IPS DF 4.7 (cell line): ENCODE results near the gene CLDN7.
"Not testable (repeated sequence)": the region's sequence is repeated elsewhere in the genome, so short reads cannot be mapped to it uniquely, and the experiment has no call there.

ENCODE experiments used
- DNase-seq: peaks from one replicate; pipeline ENCODE4 v3.0.0-alpha.2; 2013; ENCODE audit warnings: low spot score; ENCODE audit errors: extremely low read depth

The CLDN7 gene

GRCh38 chr17:7256766-7257456 lies 5.4 kb downstream of the CLDN7 start:
- DNase-seq: no peak

- DNase-seq: no peak
Observed at GRCh38 chr17:7254511-7254910, 7.8 kb downstream of the CLDN7 start.

GRCh38 chr17:7253082-7253481 lies 9.2 kb downstream of the CLDN7 start:
- DNase-seq: no peak

DNA sequence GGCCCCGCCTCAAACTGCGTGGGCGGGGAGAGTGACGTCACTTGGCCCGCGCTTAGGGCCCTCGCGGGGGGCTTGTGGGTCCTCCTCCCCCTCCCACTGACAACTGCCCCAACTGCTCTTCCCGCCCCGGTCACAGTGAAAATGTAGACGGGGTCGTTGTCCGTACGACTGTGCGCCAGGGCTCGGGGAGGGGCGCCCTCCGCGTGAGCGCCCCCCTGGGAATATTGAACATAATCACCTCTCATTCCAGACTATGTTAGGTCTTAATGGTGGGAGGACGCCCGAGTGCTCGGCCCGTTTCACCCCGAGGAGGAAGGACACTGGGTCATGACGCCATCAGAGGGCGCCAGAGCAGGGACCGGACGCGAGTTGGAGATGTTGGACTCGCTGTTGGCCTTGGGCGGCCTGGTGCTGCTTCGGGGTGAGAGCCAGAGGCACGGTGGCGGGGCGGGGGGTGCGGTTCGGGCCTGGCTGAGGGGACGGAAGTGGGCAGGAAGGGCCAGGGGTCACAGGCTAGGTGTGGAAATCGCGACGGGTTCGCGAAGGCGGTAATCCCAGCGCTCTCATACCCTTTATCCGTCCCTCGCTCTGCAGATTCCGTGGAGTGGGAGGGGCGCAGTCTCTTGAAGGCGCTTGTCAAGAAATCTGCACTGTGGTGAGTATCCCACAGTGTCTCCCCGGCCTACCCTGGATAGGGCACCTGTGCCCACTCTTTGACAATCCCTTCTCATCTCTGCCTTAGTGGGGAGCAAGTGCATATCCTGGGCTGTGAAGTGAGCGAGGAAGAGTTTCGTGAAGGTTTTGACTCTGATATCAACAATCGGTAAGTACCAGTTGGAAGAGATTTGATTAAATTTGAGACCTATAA lies 9.9 kb downstream of the CLDN7 start, which contains the start of gene ELP5:
Gene ELP5, plus strand, starts transcription at position 40 of the 868 bp plus-strand sequence. Its CDS starts 336 bp downstream, at position 376.
- DNase-seq: no peak

DNA sequence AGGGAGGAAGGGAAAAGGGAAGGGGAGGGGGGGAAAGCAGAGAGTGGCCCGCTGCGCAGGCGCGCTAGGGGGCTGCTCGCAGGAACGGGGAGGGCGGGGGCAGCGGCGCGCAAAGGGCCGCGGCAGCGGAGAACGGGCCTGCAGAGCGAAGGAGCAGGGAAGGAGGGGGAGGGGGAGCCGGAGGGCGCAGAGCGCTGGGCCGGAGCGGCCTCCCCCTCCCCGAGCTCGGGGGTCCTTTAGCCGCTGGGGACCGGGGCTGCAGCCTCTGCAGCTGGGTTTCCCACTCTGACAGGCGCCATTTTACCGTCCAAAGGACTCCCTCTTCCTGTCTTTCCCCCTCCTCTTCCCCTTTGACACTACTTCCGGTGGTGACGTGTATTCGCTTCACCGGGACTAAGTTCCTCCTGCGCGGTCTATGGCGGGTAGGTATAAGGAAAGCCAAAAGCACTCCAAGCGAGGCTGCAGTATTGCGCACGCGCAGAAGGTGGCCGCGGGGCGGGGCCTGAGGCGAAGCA lies 10.6 kb downstream of the CLDN7 start, which contains the start of gene CTDNEP1:
Gene CTDNEP1, minus strand, starts transcription at position 74 of the 515 bp plus-strand sequence. CDS start 438 bp downstream, outside the sequence.
- DNase-seq: peak; percentile 98

DNA sequence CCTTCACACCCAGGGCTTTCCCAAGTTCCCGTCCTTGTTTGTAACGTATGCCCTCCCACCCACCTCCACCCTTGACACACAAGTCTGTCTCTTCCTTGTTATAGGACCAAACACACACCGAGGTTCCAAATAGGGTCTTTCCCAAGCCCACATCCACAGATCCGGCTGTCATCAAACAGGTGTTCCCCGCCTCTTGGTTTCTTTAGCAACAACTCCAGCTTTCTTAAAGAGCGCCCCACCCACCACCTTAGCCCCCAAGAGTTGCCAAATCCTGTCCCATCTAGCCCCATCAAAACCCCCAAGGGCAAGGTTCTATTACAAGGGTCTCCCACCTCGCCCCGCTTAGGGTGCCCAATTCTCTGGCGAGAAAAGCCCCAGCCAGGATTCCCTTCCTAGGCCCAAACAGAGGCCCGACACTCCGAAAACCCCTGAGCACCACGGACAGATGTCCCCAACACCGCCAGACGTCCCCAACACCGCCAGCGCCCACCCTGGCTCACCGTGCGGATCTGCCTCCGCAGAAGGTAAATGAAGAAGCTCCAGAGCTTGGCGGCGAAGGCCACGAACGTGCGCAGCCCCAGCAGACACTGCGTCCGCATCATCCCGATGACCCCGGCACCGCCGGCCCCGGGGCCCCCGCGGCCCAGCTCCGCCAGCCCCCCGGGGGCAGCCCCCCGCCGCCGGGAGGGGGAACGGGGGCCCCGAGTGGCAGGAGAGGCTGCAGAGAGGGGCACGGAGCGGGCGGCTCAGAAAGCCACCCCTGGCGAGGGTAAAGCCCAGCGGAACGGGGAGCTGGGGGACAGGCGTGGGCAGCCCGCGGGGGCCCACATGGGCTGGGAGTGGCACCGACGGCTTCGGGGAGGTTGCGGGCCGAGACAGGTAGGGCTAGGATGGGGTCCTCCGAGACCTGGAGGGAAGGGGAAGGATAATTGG lies 11.3 kb downstream of the CLDN7 start:
- DNase-seq: no peak

DNA sequence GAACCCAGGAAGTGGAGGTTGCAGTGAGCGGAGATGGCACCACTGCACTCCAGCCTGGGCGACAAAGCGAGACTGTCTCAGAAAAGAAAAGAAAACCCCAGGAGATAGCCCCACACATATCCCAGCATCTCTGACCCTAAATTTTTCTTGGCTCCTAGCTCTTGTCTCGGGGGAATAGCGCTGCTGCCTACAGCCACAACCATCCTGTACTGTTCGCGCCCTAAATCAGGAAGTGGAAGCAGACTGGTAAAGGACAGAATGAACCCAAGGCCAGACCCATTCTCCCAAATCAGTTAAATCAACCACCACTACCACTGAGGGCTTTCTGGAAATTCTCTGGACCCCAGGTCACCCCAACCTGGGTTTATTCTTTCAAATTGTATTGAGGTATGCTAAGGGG lies 12.4 kb downstream of the CLDN7 start:
- DNase-seq: no peak

GRCh38 chr17:7249214-7249613 lies 13.1 kb downstream of the CLDN7 start:
- no peak for DNase-seq

DNA sequence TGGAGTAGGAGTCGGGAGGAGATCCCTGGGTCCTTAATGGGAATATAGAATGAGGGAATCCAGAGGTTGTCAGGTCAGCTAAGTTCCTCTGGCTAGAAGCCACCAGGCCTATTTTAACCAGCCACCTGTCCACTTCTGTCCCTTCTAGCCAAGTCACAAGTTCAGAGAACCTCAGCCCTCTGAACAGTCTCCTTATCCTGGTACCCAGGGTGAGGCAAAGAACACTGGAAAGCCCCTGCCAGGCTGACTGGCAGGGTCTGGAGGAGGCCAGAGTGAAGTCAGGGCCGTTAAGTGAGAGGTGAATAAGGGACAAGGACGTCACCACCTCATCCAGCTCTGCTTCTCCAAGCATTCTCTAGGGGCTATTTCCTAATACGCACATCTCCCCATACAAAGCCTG lies 13.5 kb downstream of the CLDN7 start:
- DNase-seq: no peak

- no peak for DNase-seq
Observed at GRCh38 chr17:7246779-7247178, 15.5 kb downstream of the CLDN7 start.

- not testable (repeated sequence) for DNase-seq
Observed at GRCh38 chr17:7243838-7244237, 18.4 kb downstream of the CLDN7 start.

DNA sequence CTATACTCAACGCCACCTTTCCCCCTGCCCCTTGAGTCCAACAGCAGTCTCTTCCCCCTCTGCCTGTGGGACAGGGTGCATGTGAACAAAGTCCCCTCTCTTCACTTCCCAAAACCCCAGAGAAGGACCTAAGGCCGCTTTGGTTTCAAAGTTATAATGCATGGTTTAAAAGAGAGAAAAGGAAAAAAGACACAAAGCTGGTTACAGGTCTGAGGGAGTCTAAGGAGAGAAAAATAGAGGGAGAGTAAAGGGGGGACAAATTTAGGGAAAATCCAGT lies 18.9 kb downstream of the CLDN7 start:
- DNase-seq: no peak

- no peak for DNase-seq
Observed at GRCh38 chr17:7242717-7243452, 19.4 kb downstream of the CLDN7 start.

- DNase-seq: no peak
Observed at GRCh38 chr17:7241783-7242716, 20.2 kb downstream of the CLDN7 start, which contains the start of gene GABARAP. GABARAP (minus strand) TSS chr17:7242449; CDS start chr17:7242330, 119 bp downstream.

DNA sequence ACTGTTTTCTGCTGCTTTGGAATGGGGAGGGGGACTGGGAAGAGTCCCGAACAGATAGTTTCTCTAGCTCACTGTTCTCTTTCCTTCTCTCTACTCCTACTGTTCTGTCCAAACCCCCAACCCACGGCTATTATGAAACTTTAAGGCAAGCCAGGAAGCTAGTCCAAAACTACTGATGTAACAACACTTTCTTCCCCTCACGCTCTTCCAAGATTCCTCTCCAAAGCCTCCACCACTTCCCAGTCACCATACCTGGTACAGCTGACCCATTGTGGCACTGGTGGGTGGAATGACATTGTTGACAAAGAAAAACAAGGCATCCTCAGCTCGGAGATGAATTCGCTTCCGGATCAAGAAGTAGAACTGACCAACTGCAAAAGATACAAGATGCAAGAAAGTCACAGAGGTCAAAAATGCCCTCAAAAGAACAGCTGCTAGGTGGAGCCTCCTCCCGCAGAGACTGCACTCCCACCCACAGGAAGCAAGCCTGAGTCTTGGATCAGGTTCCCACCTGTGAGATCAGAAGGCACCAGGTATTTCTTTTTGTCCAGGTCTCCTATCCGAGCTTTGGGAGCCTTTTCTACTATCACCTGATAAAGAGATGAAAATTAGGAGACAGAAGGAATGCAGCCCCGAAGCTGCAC lies 21.1 kb downstream of the CLDN7 start:
- no peak for DNase-seq

DNA sequence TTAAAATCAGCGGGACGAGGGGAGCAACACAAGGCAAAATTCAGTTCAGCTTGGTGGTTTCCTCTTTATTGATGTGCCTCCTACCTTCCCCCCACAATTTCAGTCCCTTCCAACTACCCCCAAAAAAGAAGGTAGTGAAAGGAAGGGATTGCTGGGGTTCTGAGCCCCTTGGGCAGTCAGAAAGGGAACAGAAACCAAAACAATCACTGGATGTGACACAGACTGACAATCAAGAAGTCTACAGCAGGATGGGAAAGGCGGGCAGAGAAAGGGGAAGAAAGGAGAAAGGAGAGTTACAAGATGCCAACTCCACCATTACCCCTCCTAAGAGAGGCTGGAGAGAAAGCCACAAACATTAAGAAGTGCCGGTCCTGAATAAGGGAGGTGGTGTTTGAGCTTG lies 21.9 kb downstream of the CLDN7 start:
- no peak for DNase-seq

- DNase-seq: peak; percentile 98
Observed at GRCh38 chr17:7239091-7240027, 22.9 kb downstream of the CLDN7 start, which contains the start of gene PHF23. PHF23 (minus strand) TSS chr17:7239457; CDS start chr17:7239279, 178 bp downstream.
